ENCODE results near the gene PRG3.

DNA sequence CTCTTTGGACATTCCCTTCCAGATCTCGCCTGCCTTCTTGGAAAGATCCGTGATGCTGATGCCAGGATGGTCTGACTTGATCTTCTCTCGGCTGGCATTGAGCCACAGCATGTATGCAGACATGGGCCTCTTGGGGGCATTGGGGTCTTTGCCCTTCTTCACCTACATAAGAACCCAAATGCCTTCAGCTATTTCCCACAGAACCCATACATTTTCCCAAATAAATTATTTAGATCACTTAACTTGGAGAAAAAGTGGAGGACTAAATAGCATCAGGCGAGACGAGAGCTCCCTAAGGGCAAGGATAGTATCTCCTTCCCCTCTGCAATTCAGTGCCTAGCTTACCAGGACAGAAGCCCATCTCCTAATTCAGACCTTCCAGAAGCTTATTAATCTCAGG, 53.2 kb downstream of the PRG3 start:
- no peak for TF ChIP-seq SP4 (CRISPR knock-in tag; IDR thresholded peaks at IDR 0.05)
- TF ChIP-seq HOXA9 (CRISPR knock-in tag; IDR thresholded peaks at IDR 0.05; ENCODE audit: borderline replicate concordance), result no peak
- TF ChIP-seq ZSCAN20 (CRISPR knock-in tag; IDR thresholded peaks at IDR 0.05; ENCODE audit: borderline replicate concordance), result no peak
- no peak for TF ChIP-seq POLR2AphosphoS5 (IDR thresholded peaks at IDR 0.05; ENCODE audit: low read depth, low read length)
- TF ChIP-seq, protein P1, sequence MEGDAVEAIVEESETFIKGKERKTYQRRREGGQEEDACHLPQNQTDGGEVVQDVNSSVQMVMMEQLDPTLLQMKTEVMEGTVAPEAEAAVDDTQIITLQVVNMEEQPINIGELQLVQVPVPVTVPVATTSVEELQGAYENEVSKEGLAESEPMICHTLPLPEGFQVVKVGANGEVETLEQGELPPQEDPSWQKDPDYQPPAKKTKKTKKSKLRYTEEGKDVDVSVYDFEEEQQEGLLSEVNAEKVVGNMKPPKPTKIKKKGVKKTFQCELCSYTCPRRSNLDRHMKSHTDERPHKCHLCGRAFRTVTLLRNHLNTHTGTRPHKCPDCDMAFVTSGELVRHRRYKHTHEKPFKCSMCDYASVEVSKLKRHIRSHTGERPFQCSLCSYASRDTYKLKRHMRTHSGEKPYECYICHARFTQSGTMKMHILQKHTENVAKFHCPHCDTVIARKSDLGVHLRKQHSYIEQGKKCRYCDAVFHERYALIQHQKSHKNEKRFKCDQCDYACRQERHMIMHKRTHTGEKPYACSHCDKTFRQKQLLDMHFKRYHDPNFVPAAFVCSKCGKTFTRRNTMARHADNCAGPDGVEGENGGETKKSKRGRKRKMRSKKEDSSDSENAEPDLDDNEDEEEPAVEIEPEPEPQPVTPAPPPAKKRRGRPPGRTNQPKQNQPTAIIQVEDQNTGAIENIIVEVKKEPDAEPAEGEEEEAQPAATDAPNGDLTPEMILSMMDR (CRISPR knock-in tag; IDR thresholded peaks at IDR 0.05), result no peak
- TF ChIP-seq POLR2A (IDR thresholded peaks at IDR 0.05; ENCODE audit: insufficient read depth in 1 of 2, low read depth in 2 of 2, low read length in 2 of 2), result no peak
- TF ChIP-seq, protein P2, sequence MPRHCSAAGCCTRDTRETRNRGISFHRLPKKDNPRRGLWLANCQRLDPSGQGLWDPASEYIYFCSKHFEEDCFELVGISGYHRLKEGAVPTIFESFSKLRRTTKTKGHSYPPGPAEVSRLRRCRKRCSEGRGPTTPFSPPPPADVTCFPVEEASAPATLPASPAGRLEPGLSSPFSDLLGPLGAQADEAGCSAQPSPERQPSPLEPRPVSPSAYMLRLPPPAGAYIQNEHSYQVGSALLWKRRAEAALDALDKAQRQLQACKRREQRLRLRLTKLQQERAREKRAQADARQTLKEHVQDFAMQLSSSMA (CRISPR knock-in tag; IDR thresholded peaks at IDR 0.05), result no peak
- no peak for TF ChIP-seq ASH2L (IDR thresholded peaks at IDR 0.05; ENCODE audit: insufficient read length, low read depth, low read length)

Data from HepG2 (cell line).